Cardiac muscle cell (in vitro differentiated cells and primary cell): Measurements from ENCODE around the gene CUBN. TPM values are rescaled to one million over a fixed set of nuclear protein-coding genes. Genes with fewer than 3 reads are reported as not detected.

ENCODE experiments used
- DNase-seq, 2 donors: peaks; one replicate each; pipeline versions ENCODE4 v3.0.0 to v3.0.0-alpha.2; 2010 to 2017; ENCODE audit warnings: low read depth in 1 of 2, low spot score in 1 of 2
- H3K27ac ChIP-seq: fragments of 200-600 bp; sonication (generic); 2 replicates; pipeline ENCODE4 v1.5.1; 2016
- H3K27me3 ChIP-seq: fragments of 200-600 bp; sonication (generic); 2 replicates; pipeline ENCODE4 v1.6.0; 2016; ENCODE audit warnings: control low read depth
- H3K36me3 ChIP-seq: fragments of 200-600 bp; sonication (generic); 2 replicates; pipeline ENCODE4 v1.5.1; 2016; ENCODE audit warnings: control low read depth
- H3K4me1 ChIP-seq: fragments of 200-600 bp; sonication (generic); 2 replicates; pipeline ENCODE4 v1.8.1; 2017; ENCODE audit warnings: low read depth, mild to moderate bottlenecking, mixed run types
- H3K4me3 ChIP-seq: fragments of 200-600 bp; sonication (generic); 2 replicates; pipeline ENCODE4 v1.5.1; 2016; ENCODE audit warnings: mild to moderate bottlenecking
- H3K9me3 ChIP-seq: fragments of 200-600 bp; sonication (generic); 2 replicates; pipeline ENCODE4 v1.5.1; 2017; ENCODE audit warnings: low read depth, mild to moderate bottlenecking, control low read depth
- polyA plus RNA-seq: library from polyadenylated mRNA; unstranded; fragments of >200 nt; fragmentation: Nextera tagmentation; extraction: Ambion mirVana; gene quantifications from 2 replicates; pipeline ENCODE4 v1.2.1, GENCODE V29; 2016
- total RNA-seq: library from RNA; depleted of rRNA; stranded (reverse); fragments of >200 nt; gene quantifications from 2 replicates; pipeline ENCODE4 v1.2.3, GENCODE V29; 2016
- TF ChIP-seq, protein P1 (sequence below): IDR thresholded peaks from 2 replicates; pipeline ENCODE4 v1.5.1; 2012; ENCODE audit warnings: low read depth, mild to moderate bottlenecking, low read length

Gene CUBN
- total and polyA plus RNA-seq, 2 experiments from 2014 or later, result 0.79 to 2.7 TPM

DNA sequence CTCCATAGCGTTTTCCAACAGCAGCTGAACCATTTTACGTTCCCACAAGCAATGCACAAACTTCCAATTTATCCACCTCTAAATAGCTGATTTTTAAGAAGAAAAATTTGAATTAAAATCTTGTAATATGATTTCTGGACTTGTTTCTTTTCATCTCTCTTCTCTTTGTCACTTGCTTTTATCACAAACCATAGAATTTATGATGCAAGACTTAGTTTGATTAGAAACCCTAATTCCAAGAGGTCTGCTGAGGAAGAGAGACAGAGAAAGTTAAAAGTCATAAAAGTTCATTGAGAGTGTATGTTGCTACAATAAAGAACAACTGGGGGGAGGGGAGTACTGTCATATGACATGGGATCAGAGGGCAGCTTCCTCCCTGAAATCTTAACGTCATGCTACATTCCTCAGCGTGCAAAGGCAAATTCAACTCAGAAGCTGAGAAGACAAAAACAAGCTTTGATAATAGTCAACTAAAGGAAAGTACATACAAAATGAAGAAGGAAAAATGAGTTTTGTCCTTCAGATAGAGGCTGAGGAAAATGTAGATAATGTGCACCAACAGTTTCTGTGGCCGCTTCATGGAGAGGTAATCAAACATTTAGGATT, 18.4 kb upstream of the CUBN start:
- H3K36me3 ChIP-seq, result no peaks in the 10 kb centered on the region
- H3K27ac ChIP-seq, result no peak overlapping the region
- H3K9me3 ChIP-seq, result no peaks in the 10 kb centered on the region
- TF ChIP-seq, protein P1, sequence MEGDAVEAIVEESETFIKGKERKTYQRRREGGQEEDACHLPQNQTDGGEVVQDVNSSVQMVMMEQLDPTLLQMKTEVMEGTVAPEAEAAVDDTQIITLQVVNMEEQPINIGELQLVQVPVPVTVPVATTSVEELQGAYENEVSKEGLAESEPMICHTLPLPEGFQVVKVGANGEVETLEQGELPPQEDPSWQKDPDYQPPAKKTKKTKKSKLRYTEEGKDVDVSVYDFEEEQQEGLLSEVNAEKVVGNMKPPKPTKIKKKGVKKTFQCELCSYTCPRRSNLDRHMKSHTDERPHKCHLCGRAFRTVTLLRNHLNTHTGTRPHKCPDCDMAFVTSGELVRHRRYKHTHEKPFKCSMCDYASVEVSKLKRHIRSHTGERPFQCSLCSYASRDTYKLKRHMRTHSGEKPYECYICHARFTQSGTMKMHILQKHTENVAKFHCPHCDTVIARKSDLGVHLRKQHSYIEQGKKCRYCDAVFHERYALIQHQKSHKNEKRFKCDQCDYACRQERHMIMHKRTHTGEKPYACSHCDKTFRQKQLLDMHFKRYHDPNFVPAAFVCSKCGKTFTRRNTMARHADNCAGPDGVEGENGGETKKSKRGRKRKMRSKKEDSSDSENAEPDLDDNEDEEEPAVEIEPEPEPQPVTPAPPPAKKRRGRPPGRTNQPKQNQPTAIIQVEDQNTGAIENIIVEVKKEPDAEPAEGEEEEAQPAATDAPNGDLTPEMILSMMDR, result no peak
- H3K4me3 ChIP-seq, result no peak overlapping the region
- peak in 1 of 2 donors; percentile 86 for DNase-seq
- no peaks in the 10 kb centered on the region for H3K27me3 ChIP-seq
- no peaks in the 10 kb centered on the region for H3K4me1 ChIP-seq

DNA sequence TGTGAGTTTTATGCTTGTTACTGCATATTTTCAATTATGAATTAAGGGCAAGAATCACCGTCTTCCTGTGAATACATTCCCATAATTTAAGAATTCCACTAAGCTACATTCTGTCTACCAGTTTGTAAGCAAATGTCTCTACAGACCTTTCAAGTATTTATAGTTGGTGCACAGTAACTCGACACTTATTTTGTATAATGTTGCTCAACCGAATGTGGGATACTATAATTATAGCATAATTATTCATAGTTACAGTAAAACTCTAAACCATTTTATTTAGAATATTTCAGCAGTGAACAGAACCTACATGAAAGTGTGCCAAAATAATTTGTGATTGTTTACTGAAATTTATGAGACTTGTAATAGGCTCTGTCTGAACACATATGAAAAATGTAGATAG, 17.3 kb upstream of the CUBN start:
- TF ChIP-seq, protein P1, result no peak
- no peak overlapping the region for H3K4me3 ChIP-seq
- no peaks in the 10 kb centered on the region for H3K36me3 ChIP-seq
- H3K27me3 ChIP-seq, result no peaks in the 10 kb centered on the region
- no peaks in the 10 kb centered on the region for H3K9me3 ChIP-seq
- H3K4me1 ChIP-seq, result no peaks in the 10 kb centered on the region
- no peak for DNase-seq
- no peak overlapping the region for H3K27ac ChIP-seq

DNA sequence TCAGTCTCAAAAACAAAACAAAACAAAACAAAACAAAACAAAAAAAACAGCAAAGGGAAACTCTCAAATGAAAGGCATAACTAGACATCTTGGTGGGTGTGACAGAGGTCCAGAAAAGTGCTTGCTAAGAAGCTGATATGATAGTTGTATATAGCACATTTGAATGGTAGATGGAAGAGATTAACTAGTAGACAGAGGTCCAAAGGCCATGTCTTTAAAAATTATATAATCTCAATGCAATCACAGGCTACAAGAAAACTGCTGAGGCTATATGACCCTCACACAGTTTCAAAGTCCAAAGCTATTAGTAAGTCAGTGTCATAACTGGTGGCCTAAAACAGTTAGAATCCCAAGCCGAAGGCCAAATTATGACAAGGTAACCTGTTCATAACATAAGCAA, 15.6 kb upstream of the CUBN start:
- no peak for DNase-seq
- Histone ChIP-seq H3K4me1 (no peaks in the 10 kb centered on the region), H3K9me3 (no peaks in the 10 kb centered on the region), H3K27ac (no peak overlapping the region), H3K4me3 (no peak overlapping the region), H3K27me3 (no peaks in the 10 kb centered on the region), H3K36me3 (no peaks in the 10 kb centered on the region)
- TF ChIP-seq, protein P1, result no peak

DNA sequence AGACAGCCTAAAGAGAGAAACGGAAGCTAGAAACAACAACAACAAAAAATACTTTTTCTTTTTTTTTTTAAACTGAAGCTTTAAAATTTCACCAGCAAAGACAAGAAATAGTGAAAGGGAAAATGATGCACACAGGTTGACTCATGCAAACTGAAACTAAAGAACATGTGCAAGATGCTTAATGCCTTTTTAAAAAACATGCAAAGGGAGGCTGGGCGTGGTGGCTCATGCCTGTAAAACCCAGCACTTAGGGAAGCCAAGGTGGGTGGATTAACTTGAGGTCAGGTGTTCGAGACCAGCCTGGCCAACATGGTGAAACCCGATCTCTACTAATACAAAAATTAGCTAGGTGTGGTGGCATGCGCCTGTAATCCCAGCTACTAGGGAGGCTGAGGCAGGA, 15.1 kb upstream of the CUBN start:
- Histone ChIP-seq H3K27me3 (no peaks in the 10 kb centered on the region), H3K27ac (no peak overlapping the region), H3K4me3 (no peak overlapping the region), H3K4me1 (no peaks in the 10 kb centered on the region), H3K36me3 (no peaks in the 10 kb centered on the region), H3K9me3 (no peaks in the 10 kb centered on the region)
- no peak for DNase-seq
- TF ChIP-seq, protein P1, result no peak

DNA sequence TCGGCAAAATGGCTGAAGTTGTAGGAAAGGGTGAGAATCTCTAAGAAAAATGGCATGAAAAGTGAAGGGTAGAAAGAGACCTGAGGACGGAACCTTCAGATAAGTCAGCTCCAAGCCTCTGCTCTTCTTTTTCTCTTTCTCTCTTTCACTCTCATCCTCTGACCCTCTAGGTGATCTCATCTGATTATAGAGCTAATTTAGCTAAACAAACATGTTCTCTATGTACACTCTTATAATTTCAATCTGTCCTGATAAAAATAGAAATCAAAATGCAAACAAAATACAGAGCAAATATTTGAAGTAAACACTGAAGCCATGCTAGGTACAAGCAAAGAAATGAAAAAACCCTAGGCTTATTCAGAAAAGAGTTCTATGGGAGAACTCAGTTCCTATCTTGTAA, 14.4 kb upstream of the CUBN start:
- TF ChIP-seq, protein P1, result no peak
- Histone ChIP-seq H3K4me1 (no peaks in the 10 kb centered on the region), H3K36me3 (no peaks in the 10 kb centered on the region), H3K27ac (no peak overlapping the region), H3K9me3 (no peaks in the 10 kb centered on the region), H3K27me3 (no peaks in the 10 kb centered on the region), H3K4me3 (no peak overlapping the region)
- DNase-seq, result no peak
